ENCODE measurements around the gene PIK3CD.
"Not testable (repeated sequence)": the region's sequence is repeated elsewhere in the genome, so short reads cannot be mapped to it uniquely, and the experiment has no call there.

PIK3CD gene

DNA sequence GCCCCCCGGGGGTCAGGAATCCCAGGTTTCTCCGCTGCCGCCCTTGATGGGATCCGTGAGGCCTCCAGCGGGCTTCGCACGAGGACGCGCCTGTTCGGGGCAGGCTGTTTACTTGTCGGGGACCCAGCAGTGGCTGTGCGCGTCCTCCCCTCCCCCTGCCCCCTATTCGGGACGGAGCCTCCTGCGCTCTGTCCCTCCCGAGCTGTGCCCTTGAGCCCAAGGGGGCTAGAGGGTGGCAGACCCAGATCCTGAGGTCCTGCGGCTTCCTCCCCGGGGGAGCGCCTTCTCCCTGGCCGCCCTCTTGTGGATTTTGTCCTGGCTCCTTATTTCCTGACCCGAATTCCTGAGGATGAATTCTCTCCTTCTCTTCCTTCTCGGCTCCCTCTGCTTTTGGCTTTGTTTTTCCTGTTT, 38.4 kb downstream of the PIK3CD start:
- no peak for DNase-seq (ENCODE audit: low read depth)

DNA sequence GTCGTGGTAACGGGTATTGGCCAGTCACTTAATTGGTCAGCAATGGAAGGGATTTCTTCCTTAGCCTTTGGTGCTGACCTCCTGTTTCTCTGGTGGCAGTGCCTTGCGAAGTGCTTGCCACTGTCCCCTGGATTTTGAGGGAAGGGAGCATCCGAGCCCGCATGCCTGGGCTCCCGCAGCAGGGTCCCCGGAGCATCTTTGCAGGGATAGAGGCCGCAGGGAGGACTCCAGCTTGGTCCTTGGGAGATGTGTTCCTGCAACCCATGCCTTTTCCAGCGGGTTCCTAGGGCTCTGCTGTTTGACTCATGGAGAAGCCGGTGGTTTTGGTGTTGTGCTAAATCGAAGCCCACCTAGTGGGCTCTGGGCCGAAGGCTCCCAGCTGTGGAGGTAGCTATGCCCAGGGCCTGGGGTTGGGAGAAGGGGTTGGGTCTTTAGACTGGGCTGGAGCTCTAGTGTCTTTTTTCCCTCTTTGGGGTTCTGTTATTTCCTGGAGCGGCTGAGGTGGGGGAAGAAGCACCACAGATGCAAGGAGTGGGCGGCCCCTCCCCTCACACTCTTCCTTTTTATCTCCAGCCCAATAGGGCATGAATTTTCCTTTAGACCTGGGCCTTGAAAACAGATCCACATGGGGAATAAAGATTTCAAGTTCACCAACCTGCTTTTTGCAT, 39.0 kb downstream of the PIK3CD start:
- no peak for DNase-seq (ENCODE audit: low read depth)

DNA sequence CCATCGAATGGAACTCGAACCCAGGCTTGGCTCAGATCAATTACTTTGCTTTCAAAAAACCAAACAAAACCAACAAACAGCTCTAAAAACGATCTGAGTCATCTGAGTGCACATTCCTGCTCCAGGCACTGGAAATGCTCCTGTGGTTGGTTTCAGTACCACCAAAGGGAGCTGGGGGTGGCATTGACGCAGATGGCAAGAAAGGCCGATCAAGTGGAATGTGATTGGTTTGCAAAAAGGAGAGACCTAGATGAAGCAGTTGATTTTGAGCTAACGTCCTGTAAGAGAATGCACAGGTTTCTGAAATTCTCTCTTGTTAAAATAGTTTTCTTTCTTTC, 39.5 kb downstream of the PIK3CD start:
- DNase-seq (ENCODE audit: low read depth) = no peak

DNA sequence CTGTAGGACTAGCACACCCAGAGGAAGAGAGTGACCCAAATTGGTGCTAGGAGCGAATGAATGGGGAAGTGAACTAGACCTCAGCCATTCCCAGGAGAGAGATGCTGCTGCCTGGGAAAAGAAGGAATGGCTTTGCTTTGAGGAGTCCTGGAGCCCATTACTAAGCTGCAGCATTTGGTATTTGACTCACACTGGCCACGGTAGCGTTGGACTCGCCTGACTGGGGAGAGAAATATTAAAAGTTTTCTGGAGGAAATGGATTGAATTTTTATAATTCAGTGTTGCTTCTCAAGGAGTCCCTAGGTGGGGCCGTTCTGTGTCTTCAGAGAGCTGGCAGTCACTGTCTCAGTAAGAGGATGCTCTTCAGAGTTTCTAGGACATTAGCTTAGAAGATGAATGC, 40.2 kb downstream of the PIK3CD start:
- no peak for DNase-seq (ENCODE audit: low read depth)

DNA sequence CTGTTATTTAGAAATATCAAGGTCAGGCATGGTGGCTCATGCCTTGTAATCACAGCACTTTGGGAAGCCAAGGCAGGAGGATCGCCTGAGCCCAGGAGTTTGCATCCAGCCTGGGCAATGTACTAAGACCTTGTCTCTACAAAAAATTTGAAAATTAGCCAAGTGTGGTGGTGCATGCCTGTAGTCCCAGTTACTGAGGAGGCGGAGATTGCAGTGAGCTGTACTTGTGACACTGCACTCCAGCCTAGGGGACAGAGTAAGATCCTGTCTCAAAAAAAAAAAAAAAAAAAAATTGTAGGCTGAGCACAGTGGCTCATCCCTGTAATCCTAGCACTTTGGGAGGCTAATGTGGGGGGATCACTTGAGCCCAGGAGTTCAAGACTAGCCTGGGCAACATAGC, 45.3 kb downstream of the PIK3CD start:
- no peak for DNase-seq (ENCODE audit: low read depth)

DNA sequence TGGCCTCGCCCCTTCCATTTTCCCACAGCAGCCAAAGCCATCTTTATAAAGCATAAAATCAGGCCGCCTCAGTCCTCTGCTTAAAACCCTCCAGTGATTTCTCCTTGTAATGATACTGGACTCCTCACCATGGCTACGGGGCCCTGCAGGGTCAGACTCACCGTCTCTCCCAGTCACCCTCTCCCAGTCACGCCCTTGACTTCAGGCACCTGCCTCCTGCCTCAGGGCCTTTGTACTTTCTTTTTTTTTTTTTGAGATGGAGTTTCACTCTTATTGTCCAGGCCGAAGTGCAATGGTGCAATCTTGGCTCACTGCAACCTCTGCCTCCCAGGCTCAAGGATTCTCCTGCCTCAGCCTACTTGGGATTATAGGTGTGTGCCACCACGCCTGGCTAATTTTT, 47.8 kb downstream of the PIK3CD start:
- DNase-seq (ENCODE audit: low read depth) = no peak

DNA sequence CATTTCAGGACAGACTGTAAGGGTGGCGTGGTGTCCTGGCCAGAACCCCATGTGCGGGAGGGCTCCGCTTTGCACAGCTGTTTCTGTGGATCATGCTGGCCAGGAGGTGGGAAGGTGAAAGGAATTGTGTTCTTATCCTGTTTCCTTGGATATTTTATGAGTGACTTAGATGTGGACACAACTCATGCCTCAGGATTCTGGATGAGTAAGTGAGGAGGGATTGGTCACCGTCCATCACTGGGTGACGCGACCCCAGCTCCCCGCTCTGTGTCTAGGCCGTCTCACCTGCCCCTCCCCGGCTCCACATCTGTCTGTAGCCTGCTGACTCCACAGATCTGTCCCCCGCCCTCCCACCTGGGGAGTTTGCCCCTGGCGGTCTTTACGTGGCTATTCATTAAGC, 48.8 kb downstream of the PIK3CD start:
- no peak for DNase-seq (ENCODE audit: low read depth)

DNA sequence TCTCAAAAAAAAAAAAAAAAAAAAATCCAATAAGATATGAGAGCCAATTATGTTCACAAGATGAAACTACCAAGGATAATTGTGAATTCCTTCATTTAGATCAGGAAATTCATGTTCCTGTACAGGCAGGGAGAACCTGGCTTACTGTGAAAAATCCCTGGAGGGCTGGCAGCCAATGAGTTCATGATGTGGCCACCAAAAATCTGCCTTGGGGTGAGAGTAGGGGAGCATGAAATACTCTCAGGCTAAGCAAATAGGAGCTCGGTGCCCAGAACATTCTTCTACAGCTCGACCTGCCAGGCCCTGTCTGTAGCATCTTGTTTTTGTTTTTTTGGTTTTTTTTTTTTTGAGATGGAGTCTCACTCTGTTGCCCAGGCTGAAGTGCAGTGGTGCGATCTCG, 50.1 kb downstream of the PIK3CD start:
- DNase-seq (ENCODE audit: low read depth) = no peak

DNA sequence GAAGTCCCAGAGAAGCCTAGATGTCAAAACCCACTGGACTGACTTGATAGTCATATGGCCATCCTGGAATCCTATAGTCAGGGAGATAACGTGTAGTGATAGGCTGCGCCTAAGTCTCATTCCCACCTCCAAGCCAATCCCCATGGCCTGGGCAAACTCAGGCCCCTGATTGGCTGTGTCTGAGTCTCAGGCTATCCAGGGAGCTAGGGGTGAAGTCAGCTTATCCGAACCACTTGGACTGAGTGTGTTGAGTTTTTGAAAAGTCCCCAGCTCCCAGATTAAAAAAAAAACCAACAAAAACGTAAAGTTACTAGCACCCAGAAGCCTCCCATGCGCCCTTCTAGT, 51.6 kb downstream of the PIK3CD start:
- DNase-seq (ENCODE audit: low read depth) = no peak

DNA sequence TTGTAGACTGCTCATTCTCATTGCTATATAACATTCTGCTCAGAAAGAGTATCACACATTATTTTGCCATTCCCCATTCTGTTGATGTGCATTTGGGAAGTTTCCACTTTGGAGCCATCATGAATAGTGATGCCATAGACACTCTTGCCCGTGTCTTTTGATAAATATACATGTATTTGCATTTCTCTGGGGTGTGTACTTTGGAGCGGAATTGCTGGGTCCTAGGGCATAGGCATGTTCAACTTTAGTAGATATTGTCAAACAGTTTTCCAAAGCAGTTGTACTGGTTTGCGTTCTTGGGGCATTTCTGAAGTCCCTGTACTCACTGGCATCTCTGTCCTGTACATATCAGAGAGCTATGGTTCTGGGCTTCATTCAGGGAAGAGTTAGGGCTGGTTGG, 52.1 kb downstream of the PIK3CD start:
- no peak for DNase-seq (ENCODE audit: low read depth)

DNA sequence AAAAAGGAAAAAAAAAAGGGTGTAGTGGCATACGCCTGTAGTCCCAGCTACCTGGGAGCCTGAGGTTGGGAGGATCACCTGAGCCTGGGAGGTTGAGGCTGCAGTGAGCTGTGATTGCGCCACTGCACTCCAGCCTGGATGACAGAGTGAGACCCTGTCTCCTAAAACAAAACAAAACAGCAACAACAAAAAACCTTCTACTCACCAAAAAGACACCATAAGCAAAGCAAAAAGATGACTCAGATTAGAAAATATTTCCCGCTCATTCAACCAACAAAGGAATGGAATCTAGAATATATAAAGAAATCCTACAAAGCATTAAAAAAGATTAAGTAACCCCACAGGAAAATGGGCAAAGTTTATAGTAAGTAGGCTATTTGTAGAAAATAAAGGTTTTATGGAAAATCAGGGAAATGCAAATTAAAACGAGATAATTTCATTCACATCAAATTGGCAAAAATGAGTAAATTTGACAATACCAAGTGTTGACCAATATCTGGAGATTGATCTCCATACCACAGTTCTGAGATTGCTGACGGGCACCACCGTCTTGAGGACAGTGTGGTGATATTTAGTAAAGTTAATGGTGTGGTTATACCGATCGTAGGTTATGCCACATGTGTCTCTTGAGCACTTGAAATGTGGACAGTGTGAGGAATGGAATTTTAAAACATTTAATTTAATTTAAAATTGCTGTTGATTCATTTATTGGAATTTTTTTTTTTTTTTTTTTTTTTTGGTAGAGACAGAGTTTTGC, 54.0 kb downstream of the PIK3CD start:
- DNase-seq (ENCODE audit: low read depth) = no peak

DNA sequence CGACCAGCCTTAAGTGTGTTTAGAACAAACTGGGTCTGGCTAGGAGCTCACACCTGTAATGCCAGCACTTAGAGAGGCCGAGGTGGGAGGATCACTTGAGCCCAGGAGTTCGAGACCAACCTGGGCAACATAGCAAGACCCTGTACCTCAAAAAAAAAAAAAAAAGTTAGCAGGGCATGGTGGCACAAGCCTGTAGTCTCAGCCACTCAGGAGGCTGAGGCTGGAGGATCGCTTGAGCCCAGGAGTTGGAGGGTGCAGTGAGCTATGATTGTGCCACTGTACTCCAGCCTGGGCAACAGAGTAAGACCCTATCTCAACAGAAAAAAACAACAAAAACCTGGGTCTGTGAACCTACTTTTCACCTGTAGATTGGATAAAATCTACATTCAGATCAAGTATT, 54.6 kb downstream of the PIK3CD start:
- no peak for DNase-seq (ENCODE audit: low read depth)

DNA sequence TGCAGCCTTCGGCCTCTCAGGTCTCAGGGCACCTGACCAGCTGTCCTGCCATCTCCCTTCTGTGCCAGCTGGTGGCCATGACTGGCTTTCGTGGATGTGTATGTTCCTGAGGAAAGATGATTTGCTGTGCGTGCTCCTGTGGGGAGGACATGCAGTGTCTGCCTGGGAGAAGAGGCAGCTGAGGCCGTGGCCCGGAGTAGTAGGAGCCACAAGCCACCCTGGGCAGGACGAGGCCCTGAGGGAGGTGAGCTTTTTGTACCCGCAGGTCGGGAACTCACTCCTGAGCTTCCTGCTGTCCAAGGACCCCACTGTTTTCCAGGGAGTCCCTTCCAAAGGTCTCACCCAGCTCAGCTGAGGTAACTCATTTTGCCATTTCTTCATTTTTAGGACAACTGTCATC, 58.5 kb downstream of the PIK3CD start:
- no peak for DNase-seq (ENCODE audit: low read depth)

DNA sequence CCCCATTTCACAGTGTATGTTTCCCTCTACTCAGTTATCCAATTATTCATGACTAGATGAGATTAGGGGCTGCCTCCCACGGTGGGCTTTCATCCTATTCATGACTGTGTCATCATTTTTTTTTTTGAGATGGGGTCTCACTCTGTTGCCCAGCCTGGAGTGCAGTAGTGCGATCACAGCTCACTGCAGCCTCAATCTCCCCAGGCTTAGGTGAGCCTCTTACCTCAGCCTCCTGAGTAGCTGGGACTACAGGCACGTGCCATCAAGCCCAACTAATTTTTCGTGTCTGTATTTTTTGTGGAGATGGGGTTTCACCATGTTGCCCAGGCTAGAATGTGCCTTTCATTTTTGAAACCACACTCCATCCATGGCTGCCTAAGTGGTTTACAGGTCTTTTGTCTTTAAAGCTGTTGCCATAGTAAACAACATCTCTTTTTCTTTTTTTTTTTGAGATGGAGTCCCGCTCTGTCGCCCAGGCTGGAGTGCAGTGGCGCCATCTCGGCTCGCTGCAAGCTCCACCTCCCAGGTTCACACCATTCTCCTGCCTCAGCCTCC, 60.0 kb downstream of the PIK3CD start:
- DNase-seq (ENCODE audit: low read depth) = no peak

DNA sequence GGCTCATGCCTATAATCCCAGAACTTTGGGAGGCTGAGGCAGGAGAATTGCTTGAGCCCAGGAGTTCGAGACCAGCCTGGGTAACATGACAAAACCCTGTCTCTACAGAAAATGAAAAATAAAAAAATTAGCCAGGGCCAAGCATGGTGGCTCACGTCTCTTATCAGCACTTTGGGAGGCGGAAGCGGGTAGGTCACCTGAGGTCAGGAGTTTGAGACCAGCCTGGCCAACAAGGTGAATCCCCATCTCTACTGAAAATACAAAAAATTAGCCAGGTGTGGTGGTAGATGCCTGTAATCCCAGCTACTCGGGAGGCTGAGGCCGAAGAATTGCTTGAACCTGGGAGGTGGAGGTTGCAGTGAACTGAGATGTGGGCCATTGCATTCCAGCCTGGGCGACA, 61.2 kb downstream of the PIK3CD start:
- not testable (repeated sequence) for DNase-seq (ENCODE audit: low read depth)

DNA sequence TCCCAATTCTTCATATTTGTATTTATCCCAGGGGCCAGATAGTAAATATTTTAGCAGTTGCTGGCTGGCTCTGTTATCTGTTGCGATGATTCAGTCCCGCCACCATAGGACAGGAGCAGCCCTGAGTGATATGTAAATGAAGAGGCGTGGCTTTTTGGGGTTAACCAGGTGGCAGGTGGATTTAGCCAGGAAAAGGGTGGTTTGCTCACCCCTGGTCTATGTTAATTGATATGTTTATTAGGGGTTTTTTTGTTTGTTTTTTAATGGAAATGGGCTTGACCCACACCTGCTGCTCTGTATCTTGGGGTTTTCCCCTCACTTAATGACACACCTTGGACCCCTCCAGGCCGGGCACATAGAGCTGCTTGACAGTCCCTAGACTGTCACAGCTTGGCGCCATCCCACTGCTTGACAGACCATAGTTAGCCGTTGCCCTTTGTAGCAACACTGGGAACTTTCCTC, 62.8 kb downstream of the PIK3CD start:
- no peak for DNase-seq (ENCODE audit: low read depth)

DNA sequence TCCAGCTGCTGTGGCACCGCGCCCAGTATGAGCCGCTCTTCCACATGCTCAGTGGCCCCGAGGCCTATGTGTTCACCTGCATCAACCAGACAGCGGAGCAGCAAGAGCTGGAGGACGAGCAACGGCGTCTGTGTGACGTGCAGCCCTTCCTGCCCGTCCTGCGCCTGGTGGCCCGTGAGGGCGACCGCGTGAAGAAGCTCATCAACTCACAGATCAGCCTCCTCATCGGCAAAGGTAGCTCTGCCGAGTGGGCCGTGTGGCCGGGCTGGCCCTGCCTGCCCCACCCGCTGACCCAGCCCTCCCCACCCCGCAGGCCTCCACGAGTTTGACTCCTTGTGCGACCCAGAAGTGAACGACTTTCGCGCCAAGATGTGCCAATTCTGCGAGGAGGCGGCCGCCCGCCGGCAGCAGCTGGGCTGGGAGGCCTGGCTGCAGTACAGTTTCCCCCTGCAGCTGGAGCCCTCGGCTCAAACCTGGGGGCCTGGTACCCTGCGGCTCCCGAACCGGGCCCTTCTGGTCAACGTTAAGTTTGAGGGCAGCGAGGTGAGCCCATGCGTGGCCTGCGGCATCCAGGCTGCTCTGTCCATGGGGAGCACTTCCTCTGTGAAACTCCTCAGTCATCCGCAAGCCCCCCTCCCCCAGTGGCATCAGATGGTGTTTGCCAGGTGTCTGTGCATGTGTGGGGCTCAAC, 64.2 kb downstream of the PIK3CD start:
- no peak for DNase-seq (ENCODE audit: low read depth)

DNA sequence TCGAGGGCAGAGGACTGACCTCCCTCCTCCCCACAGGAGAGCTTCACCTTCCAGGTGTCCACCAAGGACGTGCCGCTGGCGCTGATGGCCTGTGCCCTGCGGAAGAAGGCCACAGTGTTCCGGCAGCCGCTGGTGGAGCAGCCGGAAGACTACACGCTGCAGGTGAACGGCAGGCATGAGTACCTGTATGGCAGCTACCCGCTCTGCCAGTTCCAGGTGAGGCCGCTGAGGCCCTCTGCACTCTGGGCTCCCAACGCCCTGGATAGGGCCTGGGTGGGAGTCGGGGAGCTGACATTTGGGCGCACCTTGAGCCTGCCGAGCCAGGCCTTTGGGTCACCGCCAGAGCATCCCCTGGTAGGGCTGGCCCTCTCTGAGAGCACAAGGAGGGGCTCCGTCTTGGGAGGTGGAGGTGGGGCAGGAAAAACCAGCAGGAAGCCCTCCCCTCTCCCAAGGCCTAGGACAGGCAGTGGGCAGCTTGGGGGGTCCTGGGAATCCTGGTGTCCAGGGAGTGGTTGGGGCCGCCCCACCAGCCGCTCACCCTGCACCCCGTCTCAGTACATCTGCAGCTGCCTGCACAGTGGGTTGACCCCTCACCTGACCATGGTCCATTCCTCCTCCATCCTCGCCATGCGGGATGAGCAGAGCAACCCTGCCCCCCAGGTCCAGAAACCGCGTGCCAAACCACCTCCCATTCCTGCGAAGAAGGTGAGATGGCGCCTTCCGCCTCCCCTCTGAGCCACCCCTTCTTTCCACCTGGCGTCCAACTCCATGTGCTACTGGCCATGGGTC, 65.1 kb downstream of the PIK3CD start:
- DNase-seq (ENCODE audit: low read depth) = no peak

DNA sequence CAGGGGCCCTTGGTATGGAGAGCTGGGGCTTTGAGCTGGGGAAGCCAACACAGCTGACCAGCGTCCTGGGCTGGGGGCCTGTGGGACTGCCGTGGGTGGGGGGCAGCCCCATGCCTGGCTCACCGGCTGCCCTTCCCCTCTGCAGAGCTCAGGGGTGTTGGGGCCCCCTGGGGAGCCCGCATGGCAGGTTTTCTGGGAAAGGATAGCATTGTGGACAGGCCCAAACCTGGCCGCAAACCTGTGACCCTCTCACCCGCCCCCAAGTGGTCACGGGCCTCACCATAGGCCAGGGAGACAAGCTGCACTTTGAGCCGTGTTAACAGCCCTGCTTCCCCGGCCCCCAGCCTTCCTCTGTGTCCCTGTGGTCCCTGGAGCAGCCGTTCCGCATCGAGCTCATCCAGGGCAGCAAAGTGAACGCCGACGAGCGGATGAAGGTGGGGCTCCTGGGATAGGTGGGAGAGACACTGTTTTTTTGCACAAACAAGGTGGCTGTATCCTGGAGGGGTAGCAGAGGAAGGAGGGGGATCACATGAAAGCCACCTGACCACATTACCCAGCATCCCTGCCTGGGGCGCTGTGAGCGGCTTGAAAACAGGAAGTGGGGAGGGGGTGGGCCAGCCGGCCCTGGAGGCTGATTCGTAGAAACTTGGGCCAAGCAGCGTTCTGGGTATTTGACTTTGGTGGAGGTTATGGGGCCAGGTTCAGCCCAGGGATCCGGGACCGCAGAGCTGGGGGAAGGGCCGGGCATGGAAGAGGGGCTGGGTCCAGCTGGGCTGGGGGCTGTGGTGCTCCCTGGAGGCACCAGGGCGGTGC, 65.9 kb downstream of the PIK3CD start:
- DNase-seq (ENCODE audit: low read depth) = peak; percentile 75

DNA sequence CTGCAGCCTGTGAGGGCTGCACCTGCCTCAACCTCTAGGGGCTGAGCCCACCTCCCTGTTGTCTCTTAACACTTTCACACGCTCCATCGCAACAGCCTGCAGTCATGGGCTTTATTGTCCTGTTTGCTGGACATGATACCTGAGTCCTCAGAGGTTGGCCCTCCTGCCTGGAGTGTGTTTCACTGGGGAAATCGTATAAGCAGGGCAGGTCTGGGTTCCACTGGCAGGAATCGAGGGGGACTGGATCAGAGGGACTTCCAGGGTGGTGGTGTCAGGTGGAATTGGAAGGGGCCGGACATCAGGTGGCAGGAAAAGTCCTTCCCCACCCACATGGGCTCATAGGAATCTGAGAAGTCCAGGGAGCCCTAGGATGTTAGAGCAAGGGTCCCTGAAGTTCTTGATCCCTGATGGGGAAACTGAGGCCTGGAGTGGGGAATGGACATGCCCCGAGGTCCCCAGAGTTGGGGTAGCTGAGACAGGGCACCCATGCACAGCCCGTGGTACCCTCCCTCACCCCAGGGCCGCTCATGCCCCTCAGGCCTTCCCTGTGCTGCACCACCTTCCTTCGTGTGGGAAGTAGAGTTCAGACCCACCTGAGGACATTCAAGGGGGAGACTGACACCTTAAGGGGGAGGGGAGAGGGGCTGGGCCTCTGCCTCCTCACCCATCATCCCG, 66.6 kb downstream of the PIK3CD start:
- no peak for DNase-seq (ENCODE audit: low read depth)
